ENCODE data around the gene FIGNL2. TPM values are rescaled to one million over a fixed set of nuclear protein-coding genes. Genes with fewer than 3 reads are reported as not detected.
"Not testable (repeated sequence)": the region's sequence is repeated elsewhere in the genome, so short reads cannot be mapped to it uniquely, and the experiment has no call there.

The FIGNL2 gene
- total RNA-seq, 4 donors from 2014 or later, result 1.7 to 2.7 TPM; not detected in 2

DNA sequence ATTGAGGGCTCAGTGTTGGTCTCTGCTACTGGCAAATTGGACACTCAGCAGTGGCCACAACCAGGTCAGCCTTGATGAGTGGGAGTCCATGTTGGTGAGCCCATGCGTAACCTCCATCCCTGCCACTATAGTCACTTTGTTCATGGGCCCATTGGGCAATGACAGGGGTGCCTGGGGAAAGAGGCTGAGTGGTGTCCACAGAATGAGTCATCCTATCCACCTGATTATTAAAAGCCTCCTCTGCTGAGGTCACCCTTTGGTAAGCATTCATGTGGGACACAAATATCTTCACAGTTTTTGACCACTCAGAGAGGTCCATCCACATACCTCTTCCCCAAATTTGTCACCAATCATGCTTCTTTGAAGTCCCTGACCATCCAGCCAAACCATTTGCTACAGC is 50.0 kb downstream of the FIGNL2 start:
- TF ChIP-seq, protein P1, sequence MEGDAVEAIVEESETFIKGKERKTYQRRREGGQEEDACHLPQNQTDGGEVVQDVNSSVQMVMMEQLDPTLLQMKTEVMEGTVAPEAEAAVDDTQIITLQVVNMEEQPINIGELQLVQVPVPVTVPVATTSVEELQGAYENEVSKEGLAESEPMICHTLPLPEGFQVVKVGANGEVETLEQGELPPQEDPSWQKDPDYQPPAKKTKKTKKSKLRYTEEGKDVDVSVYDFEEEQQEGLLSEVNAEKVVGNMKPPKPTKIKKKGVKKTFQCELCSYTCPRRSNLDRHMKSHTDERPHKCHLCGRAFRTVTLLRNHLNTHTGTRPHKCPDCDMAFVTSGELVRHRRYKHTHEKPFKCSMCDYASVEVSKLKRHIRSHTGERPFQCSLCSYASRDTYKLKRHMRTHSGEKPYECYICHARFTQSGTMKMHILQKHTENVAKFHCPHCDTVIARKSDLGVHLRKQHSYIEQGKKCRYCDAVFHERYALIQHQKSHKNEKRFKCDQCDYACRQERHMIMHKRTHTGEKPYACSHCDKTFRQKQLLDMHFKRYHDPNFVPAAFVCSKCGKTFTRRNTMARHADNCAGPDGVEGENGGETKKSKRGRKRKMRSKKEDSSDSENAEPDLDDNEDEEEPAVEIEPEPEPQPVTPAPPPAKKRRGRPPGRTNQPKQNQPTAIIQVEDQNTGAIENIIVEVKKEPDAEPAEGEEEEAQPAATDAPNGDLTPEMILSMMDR (IDR thresholded peaks at IDR 0.05), result no peak
- no peak for TF ChIP-seq POLR2A (IDR thresholded peaks at IDR 0.05)
- Histone ChIP-seq H3K4me1 (no peaks in the 10 kb centered on the region), H3K9me3 (no peaks in the 10 kb centered on the region), H3K36me3 (no peaks in the 10 kb centered on the region), H3K27ac (no peak overlapping the region), H3K27me3 (no peaks in the 10 kb centered on the region), H3K4me3 (no peak overlapping the region)
- intact Hi-C loops (cut with DNase I; ENCODE audit: low total_unique reads), result no loop called here
- no peak for DNase-seq

DNA sequence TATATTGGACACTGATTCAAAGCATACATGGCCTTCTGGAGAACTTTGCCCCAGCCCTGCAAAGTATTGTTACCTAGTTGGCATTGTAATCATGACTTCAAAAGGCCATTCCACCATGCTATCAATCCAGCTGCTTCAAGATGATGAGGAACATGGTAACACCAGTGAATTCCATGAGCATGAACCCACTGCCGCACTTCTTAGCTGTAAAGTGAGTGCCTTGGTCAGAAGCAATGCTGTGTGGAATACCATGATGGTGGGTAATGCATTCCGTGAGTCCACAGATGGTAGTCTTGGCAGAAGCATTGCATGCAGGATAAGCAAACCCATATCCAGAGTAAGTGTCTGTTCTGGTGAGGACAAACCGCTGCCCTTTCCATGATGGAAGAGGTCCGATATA is 50.5 kb downstream of the FIGNL2 start:
- H3K4me1 ChIP-seq; H3K27ac ChIP-seq; H3K4me3 ChIP-seq; H3K36me3 ChIP-seq; intact Hi-C loops (cut with DNase I; ENCODE audit: low total_unique reads); DNase-seq; H3K9me3 ChIP-seq; H3K27me3 ChIP-seq: not testable (repeated sequence)

DNA sequence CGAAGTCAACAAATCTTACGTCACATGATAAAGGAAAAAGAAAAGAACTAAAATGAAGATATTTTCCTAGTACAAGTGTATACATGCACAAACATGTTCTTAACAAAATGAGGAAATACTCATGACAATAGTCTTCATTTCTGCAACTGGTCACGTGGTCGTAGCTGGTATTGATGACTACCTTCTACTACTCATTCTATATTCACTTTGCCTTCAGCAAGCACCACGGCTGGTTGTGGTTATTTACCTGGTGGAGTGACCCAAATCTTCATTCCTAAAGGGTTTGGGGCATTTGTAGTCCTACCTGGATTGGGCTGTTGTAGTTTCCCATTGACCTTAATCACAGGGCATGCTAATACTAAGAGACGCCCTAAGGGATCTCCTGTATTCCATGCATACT is 51.2 kb downstream of the FIGNL2 start:
- no peaks in the 10 kb centered on the region for H3K27me3 ChIP-seq
- no peak overlapping the region for H3K27ac ChIP-seq
- intact Hi-C loops (cut with DNase I; ENCODE audit: low total_unique reads), result no loop called here
- no peaks in the 10 kb centered on the region for H3K4me1 ChIP-seq
- H3K4me3 ChIP-seq, result no peak overlapping the region
- H3K9me3 ChIP-seq, result no peaks in the 10 kb centered on the region
- no peaks in the 10 kb centered on the region for H3K36me3 ChIP-seq
- no peak for DNase-seq
- TF ChIP-seq, protein P1 (IDR thresholded peaks at IDR 0.05), result no peak
- no peak for TF ChIP-seq POLR2A (IDR thresholded peaks at IDR 0.05)

DNA sequence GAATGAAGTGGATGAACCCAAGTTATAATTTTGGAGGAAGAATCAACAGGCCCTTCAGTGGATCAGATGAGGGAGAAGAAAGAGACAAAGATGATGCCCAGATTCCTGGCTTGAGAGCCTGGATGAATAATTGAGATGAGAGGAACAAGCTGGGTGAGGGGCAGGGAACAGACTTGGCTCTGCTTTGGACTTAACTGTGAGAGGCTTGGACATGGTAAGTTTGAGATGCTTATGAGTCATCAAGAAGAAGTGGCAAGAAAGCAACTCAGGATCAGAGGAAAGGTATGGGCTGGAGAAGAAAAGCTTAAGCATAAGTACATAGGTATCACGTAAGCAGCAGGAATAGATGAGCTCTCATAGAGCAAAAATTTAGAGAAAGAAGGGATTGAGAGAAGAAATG is 55.3 kb downstream of the FIGNL2 start:
- TF ChIP-seq, protein P1 (IDR thresholded peaks at IDR 0.05), result no peak
- TF ChIP-seq POLR2A (IDR thresholded peaks at IDR 0.05), result no peak
- H3K27me3 ChIP-seq, result no peaks in the 10 kb centered on the region
- no peaks in the 10 kb centered on the region for H3K9me3 ChIP-seq
- no peak for DNase-seq
- intact Hi-C loops (cut with DNase I; ENCODE audit: low total_unique reads), result no loop called here
- no peak overlapping the region for H3K4me3 ChIP-seq
- no peak overlapping the region for H3K27ac ChIP-seq
- H3K4me1 ChIP-seq, result no peaks in the 10 kb centered on the region
- H3K36me3 ChIP-seq, result no peaks in the 10 kb centered on the region

DNA sequence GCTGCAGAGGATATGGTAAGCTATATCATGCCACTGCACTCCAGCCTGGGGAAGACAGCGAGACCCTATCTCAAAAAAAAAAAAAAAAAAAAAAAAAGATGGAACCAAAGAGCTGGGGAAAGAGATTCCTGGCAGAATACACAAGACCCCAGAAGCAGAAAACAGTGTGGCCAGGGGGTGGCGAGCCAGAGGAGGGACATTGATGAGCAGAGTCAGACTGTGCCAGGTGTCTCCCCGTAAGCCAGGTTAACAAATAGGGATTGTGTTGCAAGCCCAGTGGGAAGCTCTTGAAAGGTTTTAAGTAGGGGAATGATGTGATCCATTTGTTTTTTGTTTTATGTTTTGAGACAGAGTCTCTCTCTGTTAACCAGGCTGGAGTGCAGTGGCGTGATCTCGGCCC is 56.1 kb downstream of the FIGNL2 start:
- H3K4me1 ChIP-seq, result no peaks in the 10 kb centered on the region
- intact Hi-C loops (cut with DNase I; ENCODE audit: low total_unique reads), result no loop called here
- no peak for TF ChIP-seq POLR2A (IDR thresholded peaks at IDR 0.05)
- TF ChIP-seq, protein P1 (IDR thresholded peaks at IDR 0.05), result no peak
- H3K4me3 ChIP-seq, result no peak overlapping the region
- H3K36me3 ChIP-seq, result no peaks in the 10 kb centered on the region
- no peak overlapping the region for H3K27ac ChIP-seq
- no peaks in the 10 kb centered on the region for H3K9me3 ChIP-seq
- DNase-seq, result no peak
- H3K27me3 ChIP-seq, result no peaks in the 10 kb centered on the region

DNA sequence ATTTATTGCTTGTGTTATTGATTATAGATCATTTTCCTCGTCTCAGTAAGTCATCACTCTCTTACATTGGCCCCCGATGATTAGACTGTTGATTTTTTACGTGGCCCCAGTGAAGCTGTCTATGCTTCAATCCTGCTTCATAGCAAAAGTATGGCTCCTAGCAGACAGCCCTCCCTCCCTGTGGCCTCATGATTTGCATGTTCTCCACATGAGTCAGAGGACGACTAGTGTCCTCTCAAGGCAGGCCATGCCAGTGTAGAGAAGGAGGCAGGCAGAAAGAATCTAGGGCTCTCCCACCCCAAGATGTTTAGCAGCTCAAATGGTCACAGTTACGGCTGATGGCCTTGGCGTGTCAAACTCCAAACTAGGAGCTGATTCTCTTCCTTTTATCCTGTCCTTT is 59.6 kb downstream of the FIGNL2 start:
- no peak for DNase-seq
- H3K4me1 ChIP-seq, result no peaks in the 10 kb centered on the region
- H3K36me3 ChIP-seq, result no peaks in the 10 kb centered on the region
- intact Hi-C loops (cut with DNase I; ENCODE audit: low total_unique reads), result no loop called here
- TF ChIP-seq POLR2A (IDR thresholded peaks at IDR 0.05), result no peak
- TF ChIP-seq, protein P1 (IDR thresholded peaks at IDR 0.05), result no peak
- H3K9me3 ChIP-seq, result no peaks in the 10 kb centered on the region
- no peak overlapping the region for H3K27ac ChIP-seq
- no peak overlapping the region for H3K4me3 ChIP-seq
- H3K27me3 ChIP-seq, result no peaks in the 10 kb centered on the region

All from uterus (tissue), 4 donors.